Measurements from ENCODE around the gene ATP2A2.
"Not testable (repeated sequence)": the region's sequence is repeated elsewhere in the genome, so short reads cannot be mapped to it uniquely, and the experiment has no call there.

Gene ATP2A2

DNA sequence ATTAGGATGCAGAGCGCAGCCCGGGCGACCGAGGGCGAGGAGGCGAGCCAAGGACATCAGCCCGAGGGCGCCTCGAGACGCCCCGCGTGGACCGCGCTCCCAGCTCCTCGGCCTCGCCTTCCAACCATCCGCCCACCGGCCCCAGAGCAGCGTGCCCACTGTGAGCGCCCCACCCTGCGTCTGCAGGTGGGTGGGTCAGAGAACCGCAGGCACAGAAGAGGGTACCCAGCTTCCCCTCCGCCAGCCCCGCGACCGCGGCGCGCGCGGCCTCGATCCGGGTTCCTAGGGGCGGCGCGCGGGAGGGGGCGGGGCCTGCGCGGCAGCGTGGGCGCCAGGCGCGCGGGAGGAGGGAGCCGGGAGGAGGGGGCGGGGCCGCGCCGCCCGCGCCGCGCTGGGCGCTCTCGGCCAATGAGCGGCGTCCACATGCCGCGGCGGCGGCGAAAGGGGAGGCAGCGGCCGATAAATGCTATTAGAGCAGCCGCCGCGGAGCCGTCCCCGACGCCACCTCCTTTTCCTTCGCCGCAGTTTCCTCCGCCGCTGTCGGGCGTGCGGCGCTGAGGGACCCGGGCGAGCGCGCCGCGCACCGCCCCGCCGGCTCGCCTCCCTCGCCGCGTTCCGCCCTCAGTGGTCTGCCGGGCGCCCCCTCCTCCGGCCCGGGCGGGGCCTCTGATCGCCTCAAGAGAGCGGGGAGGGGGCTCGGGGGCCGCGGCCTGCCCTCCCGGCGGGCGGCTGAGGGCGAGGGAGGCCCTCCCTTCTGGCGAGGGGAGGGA, at the start of gene ATP2A2:
ATP2A2 (plus strand) TSS at position 469 of the 770 bp plus-strand sequence. CDS start 543 bp downstream, outside the sequence.
- DNase-seq: peak; percentile 89

DNA sequence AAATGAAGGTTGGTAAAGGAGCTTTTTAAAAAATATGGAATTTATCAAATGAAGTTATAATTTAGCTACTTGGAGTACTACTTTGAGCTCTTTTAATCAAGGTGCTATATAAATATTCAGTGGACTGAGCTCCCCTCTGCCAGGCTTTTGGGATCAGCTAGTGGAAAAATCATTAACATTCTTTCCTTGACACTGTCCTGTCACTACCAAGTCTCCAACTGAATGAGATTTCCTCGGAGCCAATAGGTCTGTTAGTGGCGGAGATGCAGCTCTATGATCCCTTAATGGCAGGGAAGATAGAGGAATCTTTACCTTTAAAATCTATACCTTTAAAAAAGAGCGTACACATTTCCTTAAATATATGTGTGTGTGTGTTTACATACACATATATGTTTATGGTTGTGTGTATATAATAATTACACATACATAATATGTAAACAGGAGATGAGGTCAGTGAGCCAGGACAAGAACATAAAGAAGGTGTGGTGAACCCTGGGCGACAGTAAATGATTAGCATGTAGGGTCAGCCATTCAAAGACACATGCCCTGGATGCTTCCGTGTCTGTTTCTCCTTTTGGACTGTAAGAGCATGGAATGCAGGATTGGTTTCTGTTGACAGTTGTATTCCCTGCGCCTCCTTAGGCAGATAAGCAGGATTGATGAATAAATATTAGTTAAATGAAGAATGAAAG, 47.7 kb upstream of the ATP2A2 start:
- DNase-seq: no peak

DNA sequence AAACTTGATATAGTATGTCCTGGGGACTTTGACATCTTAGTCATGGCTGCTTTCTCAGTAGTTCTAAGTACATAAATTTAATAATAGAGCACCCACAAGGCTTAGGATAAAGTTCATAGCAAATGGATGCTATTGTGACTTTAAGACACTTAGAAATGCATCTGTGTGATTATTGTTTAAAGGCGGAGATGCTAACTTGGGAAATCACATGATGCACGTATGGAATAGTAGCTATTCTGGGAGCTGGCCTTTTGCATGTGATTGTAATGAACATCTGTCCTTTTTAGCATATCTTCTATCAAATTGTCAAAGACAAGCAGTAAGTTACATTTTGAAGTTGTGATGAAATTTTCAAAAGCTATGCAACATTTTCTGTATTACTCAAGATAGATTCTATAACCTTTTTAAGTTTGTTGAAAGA, 46.7 kb upstream of the ATP2A2 start:
- no peak for DNase-seq

DNA sequence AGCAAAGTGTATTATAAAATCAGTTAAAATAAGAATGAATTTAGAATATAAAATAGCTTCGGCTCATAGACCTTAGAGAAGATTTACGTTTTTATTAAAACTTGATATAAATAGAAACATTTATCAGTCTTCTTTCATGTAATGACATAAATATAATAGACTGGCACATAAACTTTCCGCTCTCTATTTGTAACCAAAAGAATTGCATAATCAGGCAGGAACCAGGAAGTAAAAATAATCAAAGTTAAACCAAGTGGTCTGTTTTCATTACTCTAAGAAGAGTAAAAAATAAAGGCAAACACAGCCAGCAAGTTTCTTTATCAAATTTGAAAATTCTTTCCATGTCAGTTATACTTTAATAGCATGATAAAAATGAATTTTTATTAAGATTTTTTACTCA, 46.3 kb upstream of the ATP2A2 start:
- no peak for DNase-seq

DNA sequence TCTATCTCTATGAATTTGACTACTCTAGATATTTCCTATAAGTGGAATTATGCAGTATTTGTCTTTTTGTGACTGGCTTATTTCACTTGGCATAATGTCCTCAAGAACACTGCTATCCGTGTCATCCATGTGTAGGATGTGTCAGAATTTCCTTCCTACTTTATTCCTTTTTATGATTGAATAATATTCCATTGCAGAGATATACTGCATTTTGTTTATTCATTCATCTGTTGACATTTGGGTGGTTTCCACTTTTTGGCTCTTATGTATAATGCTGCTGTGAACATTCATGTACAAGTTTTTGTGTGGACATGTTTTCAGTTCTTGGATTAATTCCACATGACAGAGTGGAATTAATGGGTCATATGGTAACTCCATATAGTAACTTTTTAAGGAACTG, 45.7 kb upstream of the ATP2A2 start:
- DNase-seq: no peak

DNA sequence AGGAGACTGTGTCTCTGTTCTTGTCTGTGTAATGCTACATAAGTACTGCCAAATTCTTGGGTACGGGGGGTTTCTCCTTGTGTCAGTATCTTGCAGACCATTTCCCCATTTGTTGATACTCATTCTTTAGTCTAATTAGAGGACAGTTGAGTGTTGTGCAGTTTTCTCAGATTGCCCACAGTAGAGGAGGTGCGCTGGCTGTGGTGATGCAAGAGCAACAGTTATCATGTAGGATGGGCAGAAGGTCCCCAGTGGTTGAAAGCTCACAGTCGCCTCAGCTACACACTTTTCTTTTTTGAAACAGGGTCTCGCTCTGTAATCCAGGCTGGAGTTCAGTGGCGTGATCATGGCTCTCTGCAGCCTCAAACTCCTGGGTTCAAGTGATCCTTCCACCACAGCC, 37.8 kb upstream of the ATP2A2 start:
- DNase-seq: no peak

DNA sequence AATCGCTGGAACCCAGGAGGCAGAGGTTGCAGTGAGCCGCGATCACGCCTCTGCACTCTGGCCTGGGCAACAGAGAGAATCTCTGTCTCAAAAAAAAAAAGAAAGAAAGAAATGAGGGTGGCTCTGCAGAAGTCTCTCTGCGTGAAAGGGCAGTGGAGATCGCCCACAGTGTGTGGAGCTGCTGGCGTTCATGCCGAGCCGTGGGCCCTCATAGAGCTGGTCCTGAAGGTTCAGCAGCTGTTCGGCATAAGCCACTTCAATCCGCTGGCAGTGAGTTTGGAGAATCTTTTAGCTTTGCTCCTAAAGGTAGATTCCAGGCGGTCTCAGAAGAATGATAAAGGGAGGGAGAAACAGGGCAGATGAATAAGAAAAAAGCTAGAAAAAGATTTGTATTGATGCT, 36.7 kb upstream of the ATP2A2 start:
- no peak for DNase-seq

DNA sequence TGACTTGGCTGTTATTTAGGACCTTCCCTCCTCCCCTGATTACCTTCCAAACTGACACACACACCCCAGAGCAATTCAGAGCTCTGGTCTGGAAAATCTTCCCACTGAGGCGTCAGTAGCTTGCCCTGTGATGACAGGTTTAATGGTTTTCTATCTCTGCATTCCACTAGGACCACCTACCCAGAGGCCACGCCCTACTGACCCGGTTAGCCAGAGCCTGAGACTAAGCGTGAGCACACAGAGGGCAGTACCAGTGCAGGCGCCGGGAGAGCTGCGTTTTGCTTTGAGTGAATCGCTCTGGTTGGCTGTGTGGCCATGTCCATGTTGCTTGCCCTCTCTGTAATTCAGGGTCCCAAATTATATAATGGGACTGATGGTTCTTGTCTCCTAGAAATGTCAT, 36.2 kb upstream of the ATP2A2 start:
- no peak for DNase-seq

DNA sequence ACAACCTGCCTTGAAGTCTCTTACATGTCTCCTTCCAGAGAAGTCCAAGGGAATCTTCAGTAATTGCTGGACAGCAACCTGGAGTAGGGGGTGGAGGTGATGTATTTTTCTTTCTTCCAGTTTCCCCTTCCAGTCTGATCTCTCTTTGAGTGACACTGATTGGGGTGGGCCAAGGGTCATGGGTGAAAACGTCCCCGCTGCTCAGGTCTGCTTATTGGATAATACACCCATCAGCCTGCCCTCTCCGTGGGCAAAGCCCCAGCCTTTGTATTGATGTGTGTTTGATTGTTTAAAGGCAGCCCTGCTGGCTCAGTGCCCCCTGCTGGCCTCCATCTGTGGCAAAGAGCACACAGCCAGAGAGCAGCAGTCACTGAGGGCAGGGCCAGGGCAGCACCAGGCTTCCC, 35.7 kb upstream of the ATP2A2 start:
- DNase-seq: peak; percentile 50

DNA sequence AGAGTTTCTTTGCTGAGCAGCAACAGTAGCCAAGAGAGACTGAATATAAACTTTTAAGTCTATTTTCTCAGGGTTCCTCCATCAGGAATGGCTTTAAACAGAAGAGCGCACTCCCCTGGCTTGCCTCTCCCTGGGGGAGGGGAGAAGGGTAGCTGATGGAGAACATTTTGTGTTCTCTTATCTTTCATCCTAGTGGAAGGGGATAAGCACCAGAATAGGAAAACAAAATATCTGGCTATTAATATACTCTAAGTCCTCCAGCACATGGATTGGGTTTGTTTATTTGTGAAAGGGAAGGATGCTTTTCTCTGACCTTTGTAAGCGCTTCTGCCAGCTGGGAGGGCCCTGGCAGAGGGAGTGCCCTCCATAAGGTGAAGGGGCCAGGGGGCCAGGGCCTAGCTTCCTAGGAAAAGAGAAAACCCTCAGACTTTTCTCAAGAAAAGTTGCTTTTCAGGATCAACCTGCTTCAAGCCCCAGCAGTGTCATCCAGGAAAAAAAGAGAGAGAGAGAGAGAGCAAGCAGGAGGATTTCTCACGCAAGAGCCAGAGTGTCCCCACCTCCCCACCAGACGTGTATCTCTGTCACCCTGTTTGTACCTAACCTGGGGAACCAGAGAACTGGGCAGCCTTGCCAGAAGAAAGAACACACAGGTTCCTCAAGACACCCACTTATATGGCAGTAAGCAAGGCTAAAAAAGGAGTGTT, 34.3 kb upstream of the ATP2A2 start:
- no peak for DNase-seq

DNA sequence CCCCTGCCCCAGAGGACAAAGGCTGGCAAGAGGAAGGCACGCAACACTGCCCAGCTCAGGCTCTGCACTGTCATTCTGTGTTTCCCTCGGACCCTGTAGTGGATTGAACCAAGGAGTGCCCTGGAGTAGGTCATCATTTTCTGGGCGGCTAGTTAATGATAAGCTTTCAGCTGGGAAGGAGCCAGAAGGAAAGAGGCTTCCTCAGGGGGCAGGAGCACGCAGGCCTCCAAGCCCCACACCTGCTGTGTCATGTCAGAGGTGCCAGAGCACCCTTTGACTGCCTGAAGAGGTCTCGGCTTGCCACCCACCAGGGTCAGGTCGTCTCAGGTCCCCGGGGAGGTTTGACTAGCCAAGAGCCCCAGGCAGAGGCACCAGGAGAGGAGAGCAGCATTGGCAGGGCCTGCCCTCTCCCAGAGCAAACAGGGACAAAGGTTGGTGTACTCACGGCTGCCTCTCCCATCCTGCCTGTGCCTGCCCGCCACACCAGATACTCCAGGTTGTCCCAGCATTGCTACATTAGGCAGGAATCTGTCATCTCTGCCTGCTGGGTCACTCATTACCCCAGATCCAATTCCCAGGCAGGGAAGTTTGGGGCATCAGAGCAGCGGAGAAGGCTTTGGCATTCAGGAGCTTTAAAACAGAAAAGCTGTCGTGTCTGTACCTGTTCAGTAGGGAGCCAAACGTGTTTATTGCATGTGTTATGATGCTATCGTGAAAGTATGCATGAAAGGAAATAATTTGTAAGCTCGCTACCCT, 33.5 kb upstream of the ATP2A2 start:
- no peak for DNase-seq

DNA sequence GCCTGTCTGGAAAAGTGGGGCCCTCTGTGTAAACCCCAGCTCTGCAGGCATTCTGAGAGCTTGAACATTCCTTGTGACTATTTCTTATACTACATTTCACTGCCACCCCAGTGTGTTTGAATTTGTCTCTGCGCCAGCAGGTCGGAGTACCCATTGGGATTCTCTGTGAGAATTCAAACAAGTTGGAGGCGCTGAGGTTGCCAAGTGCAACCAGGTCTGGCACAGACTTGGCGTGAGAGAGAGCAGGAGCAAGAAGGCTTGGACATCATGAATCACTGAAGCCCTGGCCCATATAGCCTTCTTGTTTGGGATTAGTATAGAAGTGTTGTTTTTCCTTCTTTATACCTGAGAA, 33.0 kb upstream of the ATP2A2 start:
- DNase-seq: no peak

DNA sequence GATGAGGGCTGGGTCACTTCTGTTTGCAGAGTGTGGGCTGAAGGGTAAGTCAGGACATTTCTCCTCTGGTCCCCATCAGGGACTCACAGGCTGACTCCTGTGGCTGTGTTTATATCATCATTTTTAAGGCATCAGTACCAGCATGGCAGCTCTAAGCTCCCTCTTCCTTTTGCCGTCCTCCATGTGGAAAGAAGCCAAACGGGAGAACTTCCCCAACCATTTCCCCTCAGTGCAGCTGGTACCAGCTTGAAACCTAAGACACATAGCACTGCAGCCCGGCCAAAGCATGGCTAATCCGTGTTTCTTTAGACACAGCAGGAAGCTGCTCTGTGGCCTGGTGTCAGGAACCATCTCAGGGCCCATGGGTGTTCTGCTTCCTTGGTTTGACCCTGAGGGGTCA, 31.9 kb upstream of the ATP2A2 start:
- DNase-seq: no peak

DNA sequence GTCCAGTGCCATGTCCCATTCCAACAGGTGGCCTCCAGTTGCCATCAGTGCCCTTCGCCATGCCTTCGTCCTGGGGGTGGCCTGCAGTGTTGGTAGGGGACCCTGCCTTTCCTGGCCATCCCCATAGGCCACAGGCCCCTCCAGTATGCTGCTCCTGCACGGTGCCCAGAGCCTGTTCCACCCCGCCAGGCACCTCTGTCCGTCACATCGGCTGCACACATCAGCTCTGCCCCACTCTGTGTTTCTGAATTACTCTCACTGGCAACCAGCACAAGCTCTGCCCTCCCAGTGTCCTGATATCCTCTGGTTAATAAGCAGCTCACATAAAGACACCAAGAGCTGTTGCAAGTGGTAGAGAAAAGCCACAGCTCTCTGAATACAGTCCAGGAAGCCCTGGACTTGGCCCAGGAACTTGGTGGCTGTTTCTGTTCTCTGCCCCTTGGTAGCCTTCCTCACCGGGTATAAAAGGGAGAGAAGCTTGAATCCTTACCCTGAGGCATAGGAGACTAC, 31.3 kb upstream of the ATP2A2 start:
- no peak for DNase-seq

DNA sequence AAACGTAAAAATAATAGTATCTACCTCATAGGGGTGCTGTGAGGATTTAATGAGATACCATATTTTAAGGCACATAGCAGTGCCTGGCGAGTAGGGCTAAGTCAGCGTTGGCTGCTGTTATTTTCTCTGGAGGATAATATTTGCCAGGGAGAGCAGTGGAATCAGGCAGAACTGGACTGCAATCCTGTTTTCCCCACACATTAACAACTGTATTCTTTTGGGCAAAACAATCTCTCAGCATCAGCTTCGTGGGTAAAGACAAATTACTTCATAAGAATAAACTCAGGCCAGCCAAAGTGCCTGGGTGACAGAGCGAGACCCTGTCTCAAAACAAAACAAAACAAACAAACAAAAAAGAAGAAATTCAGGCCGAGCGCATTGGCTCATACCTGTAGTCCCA, 29.7 kb upstream of the ATP2A2 start:
- DNase-seq: no peak

DNA sequence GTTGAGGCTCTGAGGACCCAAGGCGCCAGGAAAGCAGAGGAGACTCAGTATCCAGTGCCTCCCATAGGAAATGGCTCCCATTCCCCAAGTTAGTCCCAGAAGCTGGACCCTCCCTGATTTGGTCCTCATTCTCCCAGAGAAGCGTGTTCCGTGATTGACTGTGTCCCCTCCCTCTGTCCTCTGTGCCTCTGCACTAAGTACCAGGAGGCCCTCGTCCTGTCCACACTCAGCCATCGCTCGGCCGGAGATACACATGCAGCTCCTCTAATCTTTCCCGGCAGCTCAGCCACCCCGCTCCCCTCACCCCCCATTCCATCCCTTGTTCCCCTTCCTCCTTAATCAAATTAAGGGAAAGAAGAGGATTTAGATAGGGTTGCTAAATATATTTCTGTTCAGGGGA, 28.3 kb upstream of the ATP2A2 start:
- DNase-seq: no peak

DNA sequence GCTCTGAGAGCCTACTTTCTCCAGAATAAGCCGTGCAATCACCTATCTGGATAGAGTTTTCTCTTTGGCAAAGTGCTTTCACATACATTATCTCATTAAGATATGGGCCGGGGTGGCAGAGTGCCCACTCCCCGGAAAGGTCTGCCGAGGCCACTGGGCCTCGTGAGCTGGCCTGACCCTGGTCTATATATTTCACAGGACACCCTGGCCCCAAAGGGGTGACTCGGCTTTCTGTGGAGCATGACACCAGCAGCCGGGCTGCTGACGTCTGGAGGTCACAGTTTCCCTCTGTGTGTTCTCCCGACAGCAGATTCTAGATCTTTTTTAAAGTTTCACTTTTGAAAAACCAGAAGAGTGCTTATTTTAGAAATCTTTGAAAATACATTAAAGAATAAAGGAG, 27.9 kb upstream of the ATP2A2 start:
- DNase-seq: no peak

DNA sequence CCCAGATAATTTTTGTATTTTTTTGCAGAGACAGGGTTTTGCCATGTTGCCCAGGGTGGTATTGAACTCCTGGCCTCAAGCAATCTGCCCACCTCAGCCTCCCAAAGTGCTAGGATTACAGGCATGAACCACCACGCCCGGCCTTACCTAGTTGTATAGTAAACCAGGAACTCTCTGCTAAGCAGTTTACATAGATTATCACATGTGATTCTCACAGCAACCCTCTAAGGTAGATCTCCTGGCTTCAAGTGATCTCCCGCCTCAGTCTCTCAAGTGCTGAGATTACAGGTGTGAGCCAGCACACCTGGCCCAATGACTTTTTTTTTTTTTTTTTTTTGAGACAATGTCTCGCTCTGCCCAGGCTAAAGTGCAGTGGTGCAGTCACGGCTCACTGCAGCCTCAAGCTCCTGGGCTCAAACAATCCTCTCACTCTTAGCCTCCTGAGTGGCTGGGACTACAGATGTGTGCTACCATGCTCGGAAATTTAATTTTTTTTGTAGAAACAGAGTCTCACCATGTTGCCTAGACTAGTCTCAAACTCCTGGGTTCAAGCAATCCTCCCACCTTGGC, 26.0 kb upstream of the ATP2A2 start:
- DNase-seq: no peak

DNA sequence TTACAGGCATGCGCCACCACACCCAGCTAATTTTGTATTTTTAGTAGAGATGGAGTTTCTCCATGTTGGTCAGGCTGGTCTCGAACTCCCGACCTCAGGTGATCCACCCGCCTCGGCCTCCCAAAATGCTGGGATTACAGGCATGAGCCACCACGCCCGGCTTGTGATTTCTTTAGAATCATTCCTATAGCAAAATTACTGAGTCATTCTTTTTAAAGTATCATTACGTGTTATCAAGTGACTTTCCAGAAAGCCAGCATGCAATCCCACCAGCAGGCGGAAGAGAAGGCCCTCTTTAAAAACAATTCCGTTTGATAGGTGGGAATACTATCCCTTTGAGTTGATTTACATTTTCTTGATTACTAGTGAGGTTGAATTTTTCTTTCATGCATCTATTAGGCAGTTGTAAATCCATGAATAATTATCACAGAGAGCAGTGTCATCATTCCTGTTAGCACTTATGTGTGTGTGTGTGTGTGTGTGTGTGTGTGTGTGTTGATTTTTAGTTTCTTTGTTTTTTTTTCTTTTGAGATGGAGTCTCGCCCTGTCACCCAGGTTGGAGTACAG, 25.1 kb upstream of the ATP2A2 start:
- DNase-seq: not testable (repeated sequence)

DNA sequence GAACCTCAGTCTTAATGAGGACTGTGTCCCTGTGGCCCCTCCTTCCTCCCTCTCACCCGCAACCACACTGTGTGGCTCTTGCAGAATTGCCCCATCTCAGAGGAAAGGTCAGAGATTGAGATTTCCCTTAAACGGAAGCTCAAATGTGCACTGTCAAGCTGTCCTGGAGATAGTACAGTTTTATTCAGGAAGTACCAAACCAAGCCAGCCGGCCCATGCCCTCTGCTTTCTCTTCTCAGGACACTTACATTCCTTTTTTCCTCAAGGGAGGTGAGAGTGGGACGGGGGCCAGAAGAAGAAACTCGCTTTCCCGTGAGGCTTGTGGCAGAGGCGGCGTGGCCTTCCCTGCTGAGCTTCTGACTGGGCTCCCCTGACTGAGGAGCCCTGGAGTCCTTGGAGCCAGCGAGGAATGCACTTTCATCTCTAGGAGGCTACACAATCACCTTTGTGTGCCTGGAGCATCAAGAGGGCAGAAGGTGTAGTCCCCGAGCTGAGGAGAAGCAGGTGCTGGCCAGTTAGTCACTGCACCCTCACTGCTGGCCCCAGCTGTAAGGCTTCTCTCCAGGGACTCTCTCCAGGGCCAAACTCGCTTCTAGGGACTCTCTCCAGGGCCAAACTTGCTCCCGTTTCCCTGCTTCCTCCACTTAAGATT, 24.1 kb upstream of the ATP2A2 start:
- no peak for DNase-seq

DNA sequence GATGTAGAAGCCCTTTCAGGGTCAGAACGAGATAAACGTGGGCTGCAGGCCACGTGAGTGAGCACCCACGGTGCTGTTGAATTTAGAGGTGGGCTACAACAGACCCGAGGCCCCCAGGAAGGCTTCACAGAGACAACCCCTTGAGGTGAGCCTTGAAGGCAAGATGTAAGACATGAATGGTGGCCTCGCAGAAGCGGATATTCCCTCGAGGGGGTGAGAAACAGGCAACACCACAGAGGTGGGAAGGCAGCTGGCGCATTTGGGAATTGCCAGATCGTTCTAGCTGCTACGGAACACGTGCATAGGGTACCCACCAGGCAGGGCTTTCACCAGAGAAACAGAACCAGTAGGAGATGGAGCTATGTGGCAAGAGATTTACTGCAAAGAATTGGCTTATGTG, 22.6 kb upstream of the ATP2A2 start:
- DNase-seq: no peak

All from activated CD8-positive, alpha-beta memory T cell treated with anti-CD3 and anti-CD28 coated beads, Interleukin-2, amount 50 U/mL, for 4 hours (primary cell).